Inferior parietal cortex (tissue), 1 donor: ENCODE data around the gene RNF5.

Experiments used
- DNase-seq: peaks from one replicate; pipeline ENCODE4 v3.0.0-alpha.2; 2016; ENCODE audit errors: extremely low spot score

RNF5 gene

DNA sequence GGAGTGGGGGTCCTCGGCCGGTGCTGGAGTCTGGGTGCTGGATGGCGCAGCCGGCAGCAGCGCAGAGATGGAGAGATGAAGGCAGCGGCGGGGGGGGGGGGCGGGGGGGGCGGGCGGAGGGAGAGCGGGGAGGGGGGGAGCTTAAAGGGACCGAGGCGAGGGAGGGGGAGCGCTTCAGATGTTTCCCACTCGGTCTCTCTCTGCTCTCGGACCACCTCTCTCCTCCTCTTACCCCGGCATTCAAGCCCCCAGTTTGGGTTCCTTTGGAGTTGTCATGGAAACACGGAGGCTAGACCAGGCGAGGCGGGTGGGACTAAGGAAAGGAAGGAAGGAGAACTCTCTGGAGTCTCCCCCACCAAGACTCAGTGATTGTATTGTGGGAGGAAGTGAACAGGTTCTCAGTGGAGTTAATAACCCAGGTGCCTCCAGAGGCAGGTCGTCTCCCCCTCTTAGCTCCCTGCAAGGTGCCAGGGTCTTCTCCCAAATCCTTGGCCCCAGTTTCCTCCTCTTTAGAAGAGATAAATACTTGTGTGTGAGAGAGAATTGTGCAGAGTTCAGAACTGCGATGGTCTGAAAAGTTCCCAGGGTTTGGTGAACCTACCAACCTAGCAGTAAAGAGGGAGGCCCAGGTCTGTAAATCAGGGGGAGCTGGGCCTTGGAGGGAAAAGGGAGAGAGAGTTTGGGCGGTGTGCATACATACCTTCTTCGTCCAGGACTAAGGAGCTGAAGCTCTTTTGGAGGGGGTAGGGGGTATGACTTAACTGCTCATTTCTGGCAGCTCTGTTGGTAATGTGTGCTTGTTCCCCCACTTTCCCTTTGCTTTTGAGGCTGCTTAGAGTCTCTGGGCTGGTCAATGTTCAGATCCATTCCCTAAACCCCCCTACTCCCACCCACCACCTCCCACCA is 26.1 kb upstream of the RNF5 start, which contains the start of gene PRRT1:
Gene PRRT1 (minus strand): TSS at position 77 of the 906 bp plus-strand sequence. CDS start 112 bp downstream, outside the sequence.
- peak; percentile 42 for DNase-seq

DNA sequence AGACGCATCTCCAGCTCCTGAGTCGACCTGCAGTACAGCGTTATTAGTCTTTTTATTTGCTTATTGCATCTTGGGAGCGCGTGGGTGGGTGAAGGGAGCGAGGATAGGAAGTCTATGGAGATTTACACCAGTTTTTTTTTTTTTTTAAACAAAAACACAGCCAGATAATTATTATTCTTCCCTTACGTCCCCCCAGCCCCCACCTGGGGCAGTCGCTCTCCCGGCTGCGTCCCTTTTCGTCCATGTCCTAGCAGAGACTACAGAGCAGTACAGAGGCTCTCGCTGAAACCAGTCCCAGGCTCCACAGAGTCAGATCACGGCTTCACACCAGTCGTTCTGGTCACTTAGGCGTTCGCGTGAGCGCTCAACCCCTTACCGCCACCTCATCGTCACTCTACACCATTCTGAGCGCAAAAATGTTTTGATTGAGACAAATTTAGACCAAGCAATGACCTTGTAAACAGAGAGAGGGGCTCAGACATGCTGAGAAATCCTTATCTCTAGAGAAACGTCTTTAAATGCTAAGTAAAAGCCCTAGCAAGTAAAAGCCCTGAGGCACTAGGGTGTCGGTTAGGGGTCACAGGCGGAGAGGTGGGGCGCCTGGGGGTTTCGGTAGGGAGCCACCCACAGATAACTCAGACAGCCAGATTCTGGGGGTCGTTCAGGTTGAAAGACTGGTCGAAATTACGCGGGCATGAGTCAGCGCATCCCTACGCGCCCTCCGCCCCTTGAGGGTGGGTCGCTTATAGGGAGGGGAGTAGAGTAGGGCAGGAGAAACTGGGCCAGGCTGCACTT is 25.2 kb upstream of the RNF5 start:
- peak; percentile 47 for DNase-seq

- DNase-seq, result peak; percentile 88
These were observed 24.4 kb upstream of the RNF5 start, which contains the start of gene PPT2 for GRCh38 chr6:32153564-32154513. Gene PPT2, plus strand, starts transcription at chr6:32154141. Its CDS starts 454 bp downstream, at chr6:32154595.

DNA sequence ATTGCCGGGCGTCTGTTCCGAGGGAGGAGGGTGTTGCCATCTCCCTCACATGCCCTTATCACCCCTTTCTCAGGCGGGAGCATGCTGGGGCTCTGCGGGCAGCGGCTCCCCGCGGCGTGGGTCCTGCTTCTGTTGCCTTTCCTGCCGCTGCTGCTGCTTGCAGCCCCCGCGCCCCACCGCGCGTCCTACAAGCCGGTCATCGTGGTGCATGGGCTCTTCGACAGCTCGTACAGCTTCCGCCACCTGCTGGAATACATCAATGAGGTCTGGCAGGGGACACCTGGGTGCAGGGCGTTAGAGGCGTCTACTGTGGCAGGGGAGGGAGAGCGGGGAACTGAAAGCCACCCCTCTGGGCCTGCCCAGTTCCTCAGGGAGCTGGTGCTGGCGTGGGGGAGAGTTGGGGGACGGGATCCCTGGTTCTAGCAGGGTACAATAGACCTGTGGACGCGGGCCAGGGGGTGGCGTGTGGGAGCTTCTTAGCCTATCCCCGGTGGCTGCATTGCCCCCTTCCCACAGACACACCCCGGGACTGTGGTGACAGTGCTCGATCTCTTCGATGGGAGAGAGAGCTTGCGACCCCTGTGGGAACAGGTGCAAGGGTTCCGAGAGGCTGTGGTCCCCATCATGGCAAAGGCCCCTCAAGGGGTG is 23.6 kb upstream of the RNF5 start:
- peak; percentile 47 for DNase-seq

DNA sequence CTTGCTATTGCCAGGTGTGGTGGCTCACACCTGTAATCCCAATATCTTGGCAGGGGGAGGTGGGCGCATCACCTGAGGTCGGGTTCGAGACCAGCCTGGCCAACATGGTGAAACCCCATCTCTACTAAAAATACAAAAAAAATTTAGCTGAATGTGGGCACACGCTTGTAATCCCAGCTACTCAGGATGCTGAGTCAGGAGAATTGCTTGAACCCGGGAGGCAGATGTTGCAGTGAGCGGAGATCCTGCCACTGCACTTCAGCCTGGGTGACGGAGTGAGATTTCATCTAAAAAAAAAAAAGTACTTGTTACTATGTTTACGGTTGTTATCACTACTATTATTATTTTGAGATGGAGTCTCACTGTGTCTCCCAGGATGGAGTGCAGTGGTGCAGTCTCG is 21.3 kb upstream of the RNF5 start:
- DNase-seq, result no peak

DNA sequence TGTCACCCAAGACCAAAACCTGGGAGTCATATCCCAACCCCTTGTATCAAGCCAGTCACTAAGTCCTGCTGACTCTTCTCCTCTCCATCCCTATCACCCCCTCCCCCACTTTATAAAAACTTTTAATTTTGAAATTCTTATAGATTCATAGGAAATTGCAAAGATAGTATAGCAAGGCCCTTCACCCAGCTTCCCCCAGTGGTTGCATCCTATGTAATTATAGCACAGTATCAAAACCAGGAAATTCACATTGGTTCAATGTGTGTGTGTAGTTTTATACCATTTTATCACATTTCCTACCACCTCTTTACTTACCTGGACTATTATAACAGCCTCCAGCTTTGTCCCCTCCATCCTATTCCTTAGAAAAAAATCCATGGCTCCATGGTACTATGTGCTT is 20.2 kb upstream of the RNF5 start:
- DNase-seq, result no peak

GRCh38 chr6:32163559-32164258 is 14.5 kb upstream of the RNF5 start:
- DNase-seq, result no peak

GRCh38 chr6:32164295-32164694 is 13.9 kb upstream of the RNF5 start, which contains the start of gene EGFL8:
Gene EGFL8, plus strand, starts transcription at chr6:32164595. Its CDS starts 1,571 bp downstream, at chr6:32166166.
- DNase-seq, result no peak

GRCh38 chr6:32166411-32167061 is 11.7 kb upstream of the RNF5 start:
- DNase-seq, result no peak

DNA sequence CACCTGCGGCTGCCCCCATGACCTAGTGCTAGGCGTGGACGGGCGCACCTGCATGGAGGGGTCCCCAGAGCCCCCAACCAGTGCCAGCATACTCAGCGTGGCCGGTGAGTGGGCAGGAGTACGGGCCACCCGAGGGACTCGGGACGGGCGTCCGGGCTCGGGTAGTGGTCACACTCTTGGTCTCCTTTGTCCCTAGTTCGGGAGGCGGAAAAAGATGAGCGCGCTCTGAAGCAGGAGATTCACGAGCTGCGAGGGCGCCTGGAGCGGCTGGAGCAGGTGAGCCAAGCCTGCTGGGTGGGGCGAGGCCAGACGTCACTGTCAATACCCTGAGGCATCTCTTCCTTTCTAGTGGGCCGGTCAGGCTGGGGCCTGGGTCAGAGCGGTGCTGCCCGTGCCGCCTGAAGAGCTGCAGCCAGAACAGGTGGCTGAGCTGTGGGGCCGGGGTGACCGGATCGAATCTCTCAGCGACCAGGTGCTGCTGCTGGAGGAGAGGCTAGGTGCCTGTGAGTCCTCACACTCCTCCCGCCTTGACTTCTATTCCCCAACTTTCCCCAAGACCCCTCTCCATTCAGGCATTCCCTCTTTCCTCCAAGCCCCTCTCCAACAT is 10.9 kb upstream of the RNF5 start:
- DNase-seq, result no peak

DNA sequence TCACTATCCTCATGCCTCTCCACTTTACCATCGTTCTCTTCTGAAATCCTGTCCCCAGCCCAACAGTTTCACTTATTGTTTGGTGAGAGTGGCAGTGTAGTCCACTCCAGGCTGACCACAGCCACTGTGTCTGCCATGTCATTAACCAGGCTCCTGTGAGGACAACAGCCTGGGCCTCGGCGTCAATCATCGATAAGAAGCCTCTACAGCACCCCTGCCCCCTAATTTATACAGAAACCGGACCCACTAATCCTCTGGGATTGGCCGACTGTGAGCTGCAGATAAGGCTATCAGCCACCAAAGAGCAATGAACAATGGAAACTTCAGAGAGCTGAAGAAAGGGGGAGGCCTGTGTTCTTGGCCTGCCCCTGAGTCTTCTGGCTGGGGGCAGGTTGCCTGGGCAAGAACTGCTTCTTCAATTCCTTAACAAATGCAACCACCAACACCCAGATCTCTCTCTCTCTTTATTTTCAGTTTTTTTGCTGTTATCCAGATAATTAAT is 10.4 kb upstream of the RNF5 start:
- DNase-seq, result no peak

DNA sequence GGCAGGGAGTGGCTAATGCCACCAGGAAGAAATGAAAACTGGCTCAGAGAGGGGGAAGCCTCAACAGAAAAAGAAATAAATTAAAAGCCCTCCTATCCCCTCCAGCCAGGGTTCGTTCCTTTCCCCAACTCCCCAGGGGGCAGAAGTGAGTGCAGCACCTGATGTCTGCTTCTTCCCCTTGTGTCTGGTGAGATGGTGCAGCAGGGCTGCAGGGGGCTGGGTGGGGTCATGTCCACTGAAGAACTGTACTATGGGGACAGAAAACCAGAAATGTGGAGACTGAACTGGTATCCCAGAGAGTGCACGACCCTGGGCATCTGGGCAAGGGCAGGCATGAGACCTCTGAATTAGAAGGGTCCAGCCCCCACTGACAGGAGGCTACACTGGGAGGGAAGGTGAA is 9.9 kb upstream of the RNF5 start:
- DNase-seq, result no peak

DNA sequence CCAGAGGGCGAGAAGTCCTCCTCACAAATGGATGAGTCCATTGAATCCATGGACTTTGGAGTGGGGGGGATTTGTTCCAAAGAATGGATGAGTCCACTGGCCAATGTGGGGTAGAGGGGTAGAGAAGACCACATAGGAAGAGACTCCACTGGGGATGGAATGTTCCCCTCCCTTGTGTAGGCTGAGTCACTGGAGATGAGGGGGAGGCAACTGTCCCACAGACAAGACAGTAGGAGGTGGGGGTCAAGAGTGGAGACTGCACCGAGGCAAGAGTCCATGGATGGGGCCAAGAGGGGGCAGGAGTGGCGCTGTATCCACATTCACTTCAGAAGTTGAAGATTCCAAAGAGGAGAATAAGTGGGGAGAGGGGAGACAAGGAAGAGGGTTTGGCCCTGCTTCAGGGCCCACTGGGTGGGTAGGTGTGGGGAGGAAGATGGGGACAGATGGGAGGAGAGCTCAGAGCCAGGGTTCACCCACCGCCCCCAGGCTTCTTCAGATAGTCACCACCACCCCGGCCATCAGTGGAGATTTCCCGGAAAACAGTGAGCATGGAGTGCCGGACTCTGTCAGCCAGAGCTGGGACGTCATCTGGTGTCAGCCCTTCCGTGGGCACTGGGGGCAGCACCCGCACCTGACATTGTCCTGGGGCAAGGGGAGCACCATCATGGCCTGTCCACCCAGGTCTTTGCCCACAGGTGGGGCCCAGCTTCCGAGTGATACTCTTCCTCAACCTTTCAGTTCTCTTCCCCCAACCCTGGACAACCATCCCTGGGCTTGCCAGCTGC is 9.2 kb upstream of the RNF5 start:
- no peak for DNase-seq

GRCh38 chr6:32170294-32170693 is 7.9 kb upstream of the RNF5 start:
- no peak for DNase-seq

DNA sequence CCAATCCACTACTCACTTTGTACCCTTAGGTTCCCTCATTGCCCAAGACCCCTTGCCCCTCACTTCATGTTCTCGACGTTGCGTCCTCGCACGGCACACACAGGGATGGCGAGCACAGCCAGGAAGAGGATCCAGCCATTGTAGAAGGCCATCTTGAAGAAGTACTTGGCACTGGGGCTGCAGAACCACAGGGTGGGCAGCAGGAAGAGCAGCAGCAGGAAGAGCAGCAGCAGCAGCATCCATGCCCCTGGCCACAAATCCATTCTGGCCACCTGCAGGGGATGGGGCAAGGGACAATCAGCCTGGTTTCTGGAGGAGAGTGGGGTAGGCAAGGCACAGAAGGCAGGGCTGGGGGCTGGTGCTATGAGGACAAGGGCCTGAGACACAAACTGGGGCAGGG is 7.0 kb upstream of the RNF5 start:
- DNase-seq, result no peak

DNA sequence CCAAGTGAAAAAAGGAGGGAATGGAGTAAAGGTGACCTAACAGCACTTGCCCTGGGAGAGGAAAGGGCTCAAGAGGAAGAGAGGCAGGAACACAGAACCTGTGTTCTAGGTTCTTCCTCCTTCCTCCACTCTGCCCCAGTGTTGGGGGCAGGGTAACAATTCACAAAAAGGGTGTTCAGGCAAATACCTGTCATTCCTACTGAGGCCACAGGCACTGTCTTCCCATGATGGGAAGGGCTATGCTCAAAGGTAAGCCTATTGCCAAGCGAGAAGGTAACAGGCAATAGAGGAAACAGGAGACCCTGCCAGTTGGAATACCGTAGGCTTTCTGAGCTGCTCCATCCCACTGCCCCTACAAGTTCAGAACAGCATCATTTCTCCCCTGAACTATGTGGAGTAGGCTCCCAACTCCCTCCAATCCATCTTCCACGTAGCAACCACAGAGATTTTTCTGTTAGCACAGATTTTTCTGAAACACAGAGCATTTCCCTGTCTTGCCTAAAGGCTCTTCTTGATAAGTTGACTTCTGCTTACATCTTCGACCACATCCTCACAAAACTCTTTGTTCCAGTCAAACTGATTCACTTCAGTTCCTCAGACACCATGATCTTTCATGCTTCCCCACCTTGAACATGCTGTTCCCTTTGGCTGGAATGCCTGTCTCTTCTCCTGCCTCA is 5.0 kb upstream of the RNF5 start:
- DNase-seq, result no peak

DNA sequence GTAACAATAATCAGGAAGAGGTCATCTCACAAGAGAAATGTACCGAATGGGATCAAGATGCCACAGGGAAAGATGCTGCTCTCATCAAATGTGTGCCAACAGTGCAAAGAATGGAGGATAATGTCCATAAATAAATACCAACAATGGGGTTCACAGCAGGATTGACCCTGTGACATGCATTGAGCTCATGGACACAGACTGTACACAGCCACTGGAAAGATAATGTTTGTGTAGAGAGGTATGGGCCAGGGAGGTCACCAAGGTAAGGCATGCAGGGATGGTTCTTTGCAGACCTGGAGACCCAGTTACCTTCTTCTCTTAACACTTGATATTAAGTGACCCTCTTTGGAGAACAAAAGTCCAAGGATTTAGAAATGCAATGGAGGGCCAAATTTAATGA is 3.8 kb upstream of the RNF5 start:
- DNase-seq, result no peak

- no peak for DNase-seq
These were observed 2.9 kb upstream of the RNF5 start for GRCh38 chr6:32175322-32175710.
